GM21528 (cell line): ENCODE measurements around the gene USP24.

Source experiments
- ATAC-seq: cut with Tn5 transposase; IDR thresholded peaks from one replicate; pipeline ENCODE4 v1.9.1; 2021; ENCODE audit warnings: mild to moderate bottlenecking, moderate library complexity; ENCODE audit not compliant: unreplicated experiment, low FRiP score

Gene USP24

GRCh38 chr1:55167224-55167871, 47.8 kb downstream of the USP24 start:
- ATAC-seq: no peak

- no peak for ATAC-seq
Measured at GRCh38 chr1:55164906-55165305, 50.3 kb downstream of the USP24 start.

GRCh38 chr1:55159571-55159970, 55.6 kb downstream of the USP24 start:
- no peak for ATAC-seq

- ATAC-seq: no peak
Measured at GRCh38 chr1:55156608-55157007, 58.6 kb downstream of the USP24 start.

DNA sequence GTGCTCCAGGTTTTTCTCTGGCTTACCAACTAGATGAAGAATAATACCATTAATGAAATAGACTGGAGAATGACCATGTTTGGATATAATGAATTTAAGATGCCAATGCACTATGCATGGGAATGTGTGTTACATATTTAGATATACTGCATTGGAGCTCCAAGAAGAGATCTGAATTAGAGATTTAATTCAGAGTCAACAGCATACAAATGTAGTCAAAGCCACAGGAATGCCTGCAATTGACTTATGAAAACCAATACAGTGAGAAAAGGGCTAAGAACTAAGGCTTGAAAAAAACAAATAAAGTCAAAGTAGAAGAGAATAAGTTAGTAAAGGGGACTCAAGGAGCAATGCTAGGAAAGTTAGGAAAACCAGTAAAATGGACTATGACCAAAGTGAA, 59.1 kb downstream of the USP24 start:
- no peak for ATAC-seq

GRCh38 chr1:55155522-55155921, 59.6 kb downstream of the USP24 start:
- ATAC-seq: no peak

- ATAC-seq: no peak
Measured at GRCh38 chr1:55154616-55155015, 60.5 kb downstream of the USP24 start.

DNA sequence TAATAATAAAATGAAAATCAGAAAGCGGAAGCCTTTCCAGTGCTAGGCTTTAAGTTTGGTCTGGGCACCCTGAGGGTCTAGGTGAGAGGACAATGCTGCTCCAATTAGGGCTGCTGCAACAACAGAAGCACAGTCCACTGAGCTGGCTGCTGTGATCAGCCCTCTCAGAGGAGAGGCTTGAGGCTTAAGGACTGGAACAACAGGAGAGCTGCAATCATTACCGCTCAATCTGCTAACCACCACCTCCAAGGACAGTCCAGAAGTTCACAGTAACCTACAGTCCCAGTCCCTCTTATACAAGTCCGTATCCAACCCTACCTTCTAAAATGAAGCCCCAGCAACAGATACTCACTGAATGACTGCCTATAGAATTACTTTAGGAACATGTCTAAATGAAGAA, 62.1 kb downstream of the USP24 start:
- ATAC-seq: no peak

- peak; percentile 89 for ATAC-seq
Measured at GRCh38 chr1:55150880-55151588, 64.1 kb downstream of the USP24 start.

- no peak for ATAC-seq
Measured at GRCh38 chr1:55148676-55149075, 66.5 kb downstream of the USP24 start.

- ATAC-seq: no peak
Measured at GRCh38 chr1:55147524-55147923, 67.6 kb downstream of the USP24 start.

- no peak for ATAC-seq
Measured at GRCh38 chr1:55146781-55147180, 68.4 kb downstream of the USP24 start.

- no peak for ATAC-seq
Measured at GRCh38 chr1:55144886-55145285, 70.3 kb downstream of the USP24 start.

GRCh38 chr1:55143684-55144083, 71.5 kb downstream of the USP24 start:
- ATAC-seq: no peak

GRCh38 chr1:55141295-55141893, 73.8 kb downstream of the USP24 start:
- no peak for ATAC-seq

DNA sequence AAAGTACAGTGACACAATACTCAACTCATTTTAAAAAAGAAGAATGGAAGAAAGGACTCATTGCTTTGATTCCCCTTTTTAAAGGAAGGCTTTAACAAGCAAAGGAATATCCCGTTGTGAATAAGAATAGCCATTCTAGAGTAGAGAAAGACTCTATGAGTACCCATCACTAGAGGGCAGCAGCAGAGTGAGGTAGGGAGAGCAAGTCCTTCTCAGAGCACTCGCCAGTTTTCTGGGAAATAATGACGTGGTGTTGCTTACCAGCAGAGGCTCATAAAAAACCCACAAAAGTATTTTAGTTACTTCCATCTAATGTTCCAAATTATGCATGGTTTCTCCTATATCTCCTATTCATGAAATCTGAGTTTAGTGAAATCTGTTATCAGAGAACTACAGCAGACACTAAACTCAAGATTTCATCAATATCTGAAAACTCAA, 74.6 kb downstream of the USP24 start:
- ATAC-seq: no peak

- ATAC-seq: no peak
Measured at GRCh38 chr1:55140137-55140536, 75.0 kb downstream of the USP24 start.

DNA sequence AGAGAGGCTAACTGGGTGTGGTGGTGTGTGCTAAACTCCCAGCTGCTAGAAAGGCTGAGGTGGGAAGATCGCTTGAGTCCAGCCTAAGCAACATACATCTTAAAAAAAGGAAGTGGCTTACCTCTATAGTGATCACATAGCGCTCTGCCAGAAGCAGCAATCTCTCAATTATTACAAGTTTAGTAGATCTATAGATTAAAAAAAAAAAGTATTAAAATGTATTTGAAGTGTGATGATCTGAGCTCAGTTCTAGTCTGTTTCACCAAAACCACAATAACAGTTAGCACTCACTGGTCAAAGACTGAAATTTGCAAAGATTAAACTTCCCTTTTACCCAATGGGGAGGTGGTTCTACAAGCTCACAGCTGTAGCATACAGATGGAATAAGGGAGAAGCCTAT, 76.3 kb downstream of the USP24 start:
- no peak for ATAC-seq

GRCh38 chr1:55134152-55134808, 80.9 kb downstream of the USP24 start:
- ATAC-seq: no peak

- ATAC-seq: no peak
Measured at GRCh38 chr1:55131801-55132200, 83.4 kb downstream of the USP24 start.

GRCh38 chr1:55131218-55131617, 83.9 kb downstream of the USP24 start:
- no peak for ATAC-seq
